Neuron (in vitro differentiated cells): ENCODE measurements around the gene MGST1.

Experiments used
- H2AFZ ChIP-seq: one replicate; pipeline ENCODE4 v1.6.1; 2013; ENCODE audit warnings: low read depth, mild to moderate bottlenecking, inconsistent platforms, low read length, moderate library complexity
- H3K27me3 ChIP-seq: one replicate; pipeline ENCODE4 v1.6.1; 2013; ENCODE audit warnings: low read length; ENCODE audit not compliant: insufficient read depth
- H3K36me3 ChIP-seq: one replicate; pipeline ENCODE4 v1.6.1; 2013; ENCODE audit warnings: low read length; ENCODE audit not compliant: insufficient read depth
- H3K4me1 ChIP-seq: one replicate; pipeline ENCODE4 v1.6.1; 2013; ENCODE audit warnings: low read length; ENCODE audit not compliant: insufficient read depth
- H3K4me3 ChIP-seq: 2 replicates; pipeline ENCODE4 v1.5.1; 2013; ENCODE audit warnings: mild to moderate bottlenecking, low read length, moderate library complexity
- H3K9me3 ChIP-seq: one replicate; pipeline ENCODE4 v1.6.1; 2013; ENCODE audit warnings: low read length

Gene MGST1

GRCh38 chr12:16329594-16329993 lies 17.9 kb upstream of the MGST1 start:
- Histone ChIP-seq H3K4me1 (no peaks in the 10 kb centered on the region), H3K27me3 (no peaks in the 10 kb centered on the region), H3K4me3 (no peak overlapping the region), H2AFZ (no peak overlapping the region), H3K36me3 (no peaks in the 10 kb centered on the region), H3K9me3 (no peaks in the 10 kb centered on the region)

DNA sequence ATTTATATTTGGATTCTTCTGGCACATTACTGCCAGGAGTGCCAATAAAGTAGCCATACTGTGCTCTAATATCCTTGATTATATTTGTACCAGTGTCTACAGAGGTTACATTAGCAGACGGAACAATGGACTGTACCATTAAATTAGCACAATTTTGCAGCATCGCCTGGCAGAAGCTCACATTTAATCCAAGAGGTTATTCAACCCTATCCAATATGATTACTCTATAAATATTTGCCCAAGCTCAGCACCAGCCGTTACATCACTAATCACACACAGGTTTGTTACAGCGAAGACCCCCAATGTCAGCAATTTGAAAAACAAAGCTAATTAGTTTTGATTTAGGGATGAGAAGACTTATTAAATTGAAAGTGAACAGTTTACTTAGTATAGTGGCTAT lies 16.9 kb upstream of the MGST1 start:
- no peak overlapping the region for H2AFZ ChIP-seq
- H3K9me3 ChIP-seq, result no peaks in the 10 kb centered on the region
- H3K36me3 ChIP-seq, result no peaks in the 10 kb centered on the region
- no peak overlapping the region for H3K4me3 ChIP-seq
- H3K4me1 ChIP-seq, result no peaks in the 10 kb centered on the region
- H3K27me3 ChIP-seq, result no peaks in the 10 kb centered on the region

GRCh38 chr12:16331998-16332397 lies 15.4 kb upstream of the MGST1 start:
- H3K9me3 ChIP-seq, result no peaks in the 10 kb centered on the region
- H3K36me3 ChIP-seq, result no peaks in the 10 kb centered on the region
- no peaks in the 10 kb centered on the region for H3K27me3 ChIP-seq
- no peak overlapping the region for H3K4me3 ChIP-seq
- no peaks in the 10 kb centered on the region for H3K4me1 ChIP-seq
- H2AFZ ChIP-seq, result no peak overlapping the region

DNA sequence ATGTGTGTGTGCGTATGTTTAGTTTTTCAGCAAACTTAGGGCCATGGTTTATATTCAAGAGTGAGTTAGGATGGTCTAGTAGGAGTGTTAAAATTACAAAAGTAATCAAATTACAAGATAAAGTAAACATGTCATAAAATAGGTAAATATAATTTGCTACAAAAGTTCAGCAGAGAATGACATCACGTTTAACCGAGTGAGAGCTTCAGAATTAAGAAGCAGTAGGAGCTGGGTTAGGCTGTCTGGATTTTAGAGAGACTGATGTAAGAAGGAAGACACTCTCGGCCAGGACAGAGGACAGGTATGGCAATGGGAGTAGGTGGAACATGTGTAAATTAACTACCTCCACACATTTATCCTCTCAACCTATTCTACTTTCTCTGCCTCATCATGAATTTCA lies 11.6 kb upstream of the MGST1 start:
- H3K27me3 ChIP-seq, result no peaks in the 10 kb centered on the region
- no peaks in the 10 kb centered on the region for H3K36me3 ChIP-seq
- no peaks in the 10 kb centered on the region for H3K9me3 ChIP-seq
- H3K4me3 ChIP-seq, result no peak overlapping the region
- H2AFZ ChIP-seq, result no peak overlapping the region
- H3K4me1 ChIP-seq, result no peaks in the 10 kb centered on the region

GRCh38 chr12:16344269-16344668 lies 3.2 kb upstream of the MGST1 start:
- no peak overlapping the region for H2AFZ ChIP-seq
- no peak overlapping the region for H3K4me3 ChIP-seq
- no peaks in the 10 kb centered on the region for H3K27me3 ChIP-seq
- H3K36me3 ChIP-seq, result no peaks in the 10 kb centered on the region
- H3K4me1 ChIP-seq, result peaks cover 21% of the 10 kb centered on the region
- no peaks in the 10 kb centered on the region for H3K9me3 ChIP-seq

DNA sequence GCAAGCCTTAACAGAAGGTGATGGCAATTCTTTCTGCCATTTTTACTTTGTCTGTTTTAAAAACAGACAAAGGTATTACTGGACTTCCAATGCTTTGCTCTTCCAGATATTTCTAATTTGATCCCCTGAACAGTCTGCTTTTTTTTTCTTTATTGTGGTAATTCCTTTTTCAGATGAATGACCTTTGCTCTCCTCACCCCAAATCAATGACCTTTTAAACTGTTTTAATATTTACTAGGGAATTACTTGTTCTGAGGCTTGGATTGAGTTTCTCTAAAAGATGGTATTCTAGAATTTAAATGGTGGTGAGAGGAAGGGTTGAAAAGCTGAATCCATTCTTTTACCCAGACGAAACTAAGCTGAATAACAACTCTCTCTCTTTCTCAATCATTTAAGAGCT lies 2.3 kb upstream of the MGST1 start:
- Histone ChIP-seq H3K27me3 (no peaks in the 10 kb centered on the region), H2AFZ (no peak overlapping the region), H3K4me3 (no peak overlapping the region), H3K9me3 (no peaks in the 10 kb centered on the region), H3K4me1 (peaks cover 21% of the 10 kb centered on the region), H3K36me3 (no peaks in the 10 kb centered on the region)

DNA sequence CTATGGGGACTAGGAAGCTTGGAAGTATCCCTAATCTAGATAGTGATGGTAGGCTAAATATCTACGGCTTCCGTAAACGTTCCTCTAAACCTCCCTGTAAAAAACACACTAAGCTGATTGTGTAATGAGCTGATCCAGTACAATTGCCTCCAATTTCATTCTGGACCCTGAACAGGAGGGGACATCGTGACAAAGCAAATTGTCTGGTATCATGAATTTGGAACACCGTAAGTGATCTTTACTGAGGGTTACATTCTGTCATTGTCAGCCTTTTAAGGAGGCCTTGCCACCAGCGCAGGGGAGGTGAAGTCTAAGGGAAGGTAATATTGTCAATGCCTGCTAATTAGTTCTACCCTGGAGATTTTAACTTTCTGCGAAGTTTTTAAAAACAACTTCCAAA lies 487 bp upstream of the MGST1 start:
- peak overlapping the region; percentile 65 for H2AFZ ChIP-seq
- peak overlapping the region; percentile 52 for H3K4me3 ChIP-seq
- no peaks in the 10 kb centered on the region for H3K36me3 ChIP-seq
- no peaks in the 10 kb centered on the region for H3K9me3 ChIP-seq
- H3K27me3 ChIP-seq, result no peaks in the 10 kb centered on the region
- H3K4me1 ChIP-seq, result peaks cover 28% of the 10 kb centered on the region

DNA sequence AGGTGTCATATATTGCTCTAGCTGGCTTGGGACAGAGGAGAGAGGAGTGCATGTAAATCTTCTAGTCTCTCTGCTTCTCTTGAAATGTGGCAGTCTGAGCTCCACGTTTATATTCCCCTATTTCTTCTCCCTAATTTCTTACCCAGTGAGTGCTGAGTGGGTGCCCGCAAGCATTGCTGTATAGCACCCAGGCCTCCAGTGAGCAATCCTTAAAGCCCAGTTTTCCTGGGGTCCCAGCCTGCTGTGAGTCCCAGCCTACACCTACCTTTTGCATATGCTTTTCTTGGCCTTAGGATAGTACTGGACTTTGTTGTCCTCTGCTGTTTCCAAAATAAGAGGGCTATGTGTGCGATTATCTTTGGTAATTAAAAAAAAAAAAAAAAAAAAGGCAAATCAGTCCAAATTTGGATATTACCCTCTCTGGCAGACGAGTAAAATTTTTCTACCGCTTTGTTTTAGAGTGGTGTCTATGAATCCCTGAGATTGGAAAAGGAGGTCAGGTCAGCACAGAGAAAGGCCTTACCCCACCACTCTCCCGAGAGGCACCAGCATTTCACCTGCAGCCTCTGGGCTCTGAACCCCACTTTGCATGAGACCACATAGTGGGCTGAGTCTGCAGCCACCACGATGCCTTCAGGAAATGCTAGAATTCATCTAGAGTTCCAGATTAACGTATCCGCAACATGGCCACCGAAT lies 1.1 kb downstream of the MGST1 start:
- H3K27me3 ChIP-seq, result no peaks in the 10 kb centered on the region
- no peaks in the 10 kb centered on the region for H3K9me3 ChIP-seq
- H2AFZ ChIP-seq, result no peak overlapping the region
- peaks cover 28% of the 10 kb centered on the region for H3K4me1 ChIP-seq
- peak overlapping the region; percentile 52 for H3K4me3 ChIP-seq
- H3K36me3 ChIP-seq, result no peaks in the 10 kb centered on the region

DNA sequence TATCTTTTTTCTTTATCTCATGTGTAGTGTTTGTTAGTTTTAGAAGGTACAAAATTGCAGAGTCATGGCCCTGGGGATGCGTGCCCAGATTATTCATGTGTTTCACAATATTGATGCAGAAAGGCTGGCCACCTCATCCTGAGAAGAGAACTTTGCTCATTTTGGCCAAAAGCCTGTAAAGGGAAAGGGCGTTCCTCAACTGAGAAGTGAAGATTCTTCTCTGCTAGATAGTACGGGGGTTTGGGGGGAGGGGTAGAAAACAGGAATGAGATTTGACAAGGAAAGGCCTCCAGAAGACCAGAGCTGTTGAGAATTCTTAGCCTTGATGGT lies 1.7 kb downstream of the MGST1 start:
- Histone ChIP-seq H3K27me3 (no peaks in the 10 kb centered on the region), H3K36me3 (no peaks in the 10 kb centered on the region), H3K9me3 (no peaks in the 10 kb centered on the region), H3K4me1 (peaks cover 27% of the 10 kb centered on the region), H3K4me3 (peak overlapping the region; percentile 52), H2AFZ (no peak overlapping the region)

- Histone ChIP-seq H3K4me3 (no peak overlapping the region), H3K4me1 (peaks cover 12% of the 10 kb centered on the region), H3K27me3 (no peaks in the 10 kb centered on the region), H2AFZ (peak overlapping the region; percentile 24), H3K36me3 (no peaks in the 10 kb centered on the region), H3K9me3 (no peaks in the 10 kb centered on the region)
These were observed 3.2 kb downstream of the MGST1 start for GRCh38 chr12:16350682-16351081.

- Histone ChIP-seq H3K4me1 (peaks cover 12% of the 10 kb centered on the region), H3K36me3 (no peaks in the 10 kb centered on the region), H2AFZ (no peak overlapping the region), H3K27me3 (no peaks in the 10 kb centered on the region), H3K4me3 (no peak overlapping the region), H3K9me3 (no peaks in the 10 kb centered on the region)
These were observed 5.0 kb downstream of the MGST1 start for GRCh38 chr12:16352481-16352880.

GRCh38 chr12:16358878-16359277 lies 11.4 kb downstream of the MGST1 start:
- Histone ChIP-seq H3K36me3 (peaks cover 2% of the 10 kb centered on the region), H2AFZ (no peak overlapping the region), H3K4me1 (no peaks in the 10 kb centered on the region), H3K4me3 (no peak overlapping the region), H3K9me3 (no peaks in the 10 kb centered on the region), H3K27me3 (no peaks in the 10 kb centered on the region)

DNA sequence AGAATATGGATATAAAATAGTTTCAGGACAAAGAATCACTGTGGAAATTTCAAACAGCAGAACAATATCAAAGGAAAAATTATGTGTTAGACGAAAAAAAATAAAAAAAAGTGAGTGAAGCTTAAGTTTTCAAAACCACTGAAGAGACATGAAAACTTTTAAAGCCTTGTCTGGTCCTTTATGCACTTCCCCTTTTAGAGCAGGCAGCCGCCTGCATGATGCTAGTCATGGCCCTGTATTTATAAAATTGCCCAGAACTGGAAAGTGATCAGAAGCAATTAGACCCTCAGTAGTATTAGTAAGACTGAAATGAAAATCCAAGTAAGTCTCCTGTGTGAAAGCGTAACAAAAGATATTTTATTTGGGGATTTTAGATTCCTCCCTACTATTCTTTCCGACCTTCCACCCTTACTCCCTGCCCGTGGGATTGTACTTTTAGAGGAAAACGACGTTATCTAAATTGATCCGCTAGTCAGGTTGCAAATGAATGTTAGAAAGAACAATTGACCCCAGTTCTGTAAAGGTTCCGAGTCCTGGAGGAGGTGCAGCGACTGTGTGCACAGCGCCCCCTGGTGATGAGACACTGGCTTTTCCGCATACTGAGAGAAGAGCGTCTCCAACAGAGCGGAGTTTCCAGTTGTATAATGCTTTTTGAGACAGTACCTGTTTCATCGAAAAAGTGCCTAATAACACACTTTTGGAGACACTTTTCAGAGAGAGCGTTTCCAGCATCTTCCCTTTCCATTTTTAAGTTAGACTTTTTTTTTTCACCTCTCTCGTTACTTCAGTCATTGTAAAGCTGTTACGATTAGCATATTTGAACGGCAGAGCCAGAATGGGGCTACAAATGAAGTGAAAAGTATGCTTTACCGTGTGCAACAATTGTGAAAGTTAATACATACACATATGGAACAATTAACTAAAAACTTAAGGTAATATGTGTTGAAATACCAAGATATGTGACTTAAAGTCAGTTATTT lies 12.4 kb downstream of the MGST1 start:
- H3K36me3 ChIP-seq, result peaks cover 2% of the 10 kb centered on the region
- no peaks in the 10 kb centered on the region for H3K27me3 ChIP-seq
- H3K4me3 ChIP-seq, result no peak overlapping the region
- H3K4me1 ChIP-seq, result no peaks in the 10 kb centered on the region
- no peaks in the 10 kb centered on the region for H3K9me3 ChIP-seq
- H2AFZ ChIP-seq, result no peak overlapping the region
